GM21390 (cell line): ENCODE results near the gene B4GALT3.
"Not testable (repeated sequence)": the region's sequence is repeated elsewhere in the genome, so short reads cannot be mapped to it uniquely, and the experiment has no call there.

Source experiments
- ATAC-seq: cut with Tn5 transposase; IDR thresholded peaks from one replicate; pipeline ENCODE4 v1.9.1; 2021; ENCODE audit not compliant: unreplicated experiment

Gene B4GALT3

DNA sequence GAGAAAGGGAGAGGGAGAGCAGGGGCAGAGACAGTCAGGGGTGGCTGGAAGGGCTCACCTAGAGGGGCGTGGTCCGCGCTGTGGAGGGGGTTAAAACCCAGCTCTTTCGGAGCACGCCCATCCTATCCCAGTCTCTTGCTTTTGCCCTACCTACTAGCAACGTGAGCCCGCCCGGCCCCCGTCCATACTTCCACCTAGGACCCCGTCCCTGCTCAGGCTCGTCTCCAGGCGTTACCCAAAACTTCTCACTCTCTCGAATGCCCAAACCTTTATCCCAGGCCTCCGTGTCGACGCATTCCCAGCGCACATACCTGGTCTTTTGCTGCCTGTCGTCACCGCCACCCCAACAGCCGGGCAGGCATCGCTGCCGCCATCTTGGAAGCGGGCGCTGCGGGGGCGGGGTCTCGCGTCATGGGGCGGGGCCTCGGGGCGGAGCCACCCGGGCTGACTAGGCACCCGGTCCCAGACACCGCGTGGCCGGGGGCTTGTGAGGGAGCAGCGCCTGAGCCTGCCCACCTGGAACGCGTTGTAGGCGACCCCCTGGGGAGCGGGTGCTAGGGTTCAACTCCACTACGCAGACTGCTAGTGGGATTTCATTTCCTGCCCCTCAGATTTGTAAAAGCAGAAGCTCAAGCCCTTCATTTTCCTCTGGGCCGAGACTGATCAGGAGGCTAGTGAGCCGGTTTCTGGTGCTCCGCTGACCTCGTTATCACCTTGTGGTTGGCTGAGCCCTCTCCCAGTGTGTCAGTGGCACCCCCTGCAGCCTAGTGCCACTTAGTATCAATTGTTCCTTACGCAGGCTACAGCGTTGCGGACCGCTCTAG lies at the start of gene B4GALT3:
Gene B4GALT3, minus strand, starts transcription at position 396 of the 824 bp plus-strand sequence. CDS start 1,447 bp downstream, outside the sequence.
- peak; percentile 81 for ATAC-seq

DNA sequence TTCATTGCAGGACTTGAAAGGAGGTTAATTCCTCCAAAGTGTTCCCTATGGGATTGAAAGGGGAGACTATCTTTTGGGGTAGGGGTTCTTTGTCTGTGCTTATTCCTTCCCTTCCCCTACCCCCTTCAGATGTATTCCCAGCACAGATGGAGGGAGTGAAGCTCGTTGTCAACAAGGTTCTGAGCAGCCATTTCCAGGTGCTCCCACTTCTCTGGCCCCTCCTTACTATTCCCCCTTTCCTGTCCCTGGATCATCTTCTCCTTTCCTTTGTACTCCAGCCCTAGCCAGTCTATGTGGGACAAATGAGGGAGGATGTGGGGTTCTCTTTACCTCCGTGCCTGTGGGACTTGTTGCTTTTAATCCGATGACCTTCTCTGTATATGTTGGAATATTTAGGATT lies 49.5 kb upstream of the B4GALT3 start:
- ATAC-seq: no peak

DNA sequence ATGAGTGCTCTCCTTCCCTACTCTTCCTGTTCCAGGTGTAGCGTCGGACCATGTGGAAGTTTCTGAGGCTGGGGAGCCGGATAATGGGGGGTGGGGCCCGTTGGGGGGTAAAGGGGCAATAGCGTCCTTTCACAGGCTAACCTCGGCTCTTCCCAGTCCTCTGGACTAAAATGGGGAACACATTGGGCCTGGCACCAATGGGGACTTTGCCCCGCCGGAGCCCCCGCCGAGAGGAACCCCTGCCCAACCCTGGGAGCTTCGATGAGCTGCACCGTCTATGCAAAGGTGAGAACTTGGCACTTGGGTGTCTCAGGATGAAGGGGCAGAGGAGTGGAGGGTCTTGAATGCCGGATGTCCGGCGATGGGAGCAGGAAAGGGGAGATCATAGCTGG lies 49.0 kb upstream of the B4GALT3 start:
- ATAC-seq: no peak

DNA sequence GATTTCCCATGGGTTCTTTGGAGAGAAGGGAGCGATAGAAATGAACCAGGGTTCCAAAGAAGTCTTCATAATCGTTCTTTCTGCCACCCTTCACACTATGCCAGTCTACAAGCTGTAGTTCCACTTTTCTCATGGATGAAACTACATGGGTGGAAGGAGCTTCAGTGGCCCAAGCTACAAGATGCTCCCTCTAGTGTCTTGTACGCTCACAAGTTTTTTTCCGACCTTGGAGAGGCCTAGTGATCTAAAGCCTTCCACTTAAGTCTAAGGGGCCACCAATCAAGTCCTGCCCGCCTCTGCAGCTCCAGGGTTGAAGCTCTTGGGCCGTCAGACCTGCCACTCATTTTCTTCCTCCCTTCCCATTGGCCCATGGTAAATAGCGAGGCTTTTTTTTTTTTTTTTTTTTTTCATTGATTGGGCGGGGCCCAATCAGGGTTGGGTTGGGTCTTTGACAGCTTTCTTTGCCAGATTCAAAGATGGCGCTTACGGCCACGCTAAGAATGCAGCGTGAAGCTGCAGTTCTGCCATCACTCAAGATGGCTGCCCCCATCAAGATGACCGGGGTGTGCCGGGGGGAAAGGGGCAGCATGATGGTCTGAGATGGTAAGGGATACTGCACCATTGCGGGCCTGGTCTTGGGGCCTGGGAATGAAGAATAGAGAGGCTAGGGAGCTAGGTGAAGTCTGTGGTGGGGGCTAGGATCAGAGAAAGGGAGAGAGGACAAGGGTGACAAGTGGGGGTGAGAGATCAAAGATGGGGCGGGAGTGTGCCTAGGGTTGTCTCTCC lies 48.4 kb upstream of the B4GALT3 start, which contains the start of gene TOMM40L:
Gene TOMM40L, plus strand, starts transcription at position 527 of the 786 bp plus-strand sequence. CDS start 430 bp downstream, outside the sequence.
- ATAC-seq: peak; percentile 92

DNA sequence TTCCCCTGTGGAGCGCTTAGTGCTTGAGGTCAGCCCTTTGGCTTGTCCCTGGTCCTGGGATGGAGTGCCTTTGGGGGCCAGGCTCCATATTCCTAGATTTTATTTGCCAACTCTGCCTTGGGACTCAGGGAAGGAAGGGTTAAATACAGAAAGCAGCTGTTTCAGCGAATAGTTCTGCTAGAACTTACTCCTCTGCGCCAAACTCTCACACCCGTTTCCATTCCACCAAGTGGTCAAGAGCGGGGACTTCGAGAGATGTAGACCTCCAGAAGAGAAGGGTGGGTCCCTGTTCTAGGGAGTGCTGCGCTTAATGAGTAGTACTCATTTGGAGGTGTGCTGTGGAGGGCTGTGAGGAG lies 47.8 kb upstream of the B4GALT3 start:
- ATAC-seq: no peak

DNA sequence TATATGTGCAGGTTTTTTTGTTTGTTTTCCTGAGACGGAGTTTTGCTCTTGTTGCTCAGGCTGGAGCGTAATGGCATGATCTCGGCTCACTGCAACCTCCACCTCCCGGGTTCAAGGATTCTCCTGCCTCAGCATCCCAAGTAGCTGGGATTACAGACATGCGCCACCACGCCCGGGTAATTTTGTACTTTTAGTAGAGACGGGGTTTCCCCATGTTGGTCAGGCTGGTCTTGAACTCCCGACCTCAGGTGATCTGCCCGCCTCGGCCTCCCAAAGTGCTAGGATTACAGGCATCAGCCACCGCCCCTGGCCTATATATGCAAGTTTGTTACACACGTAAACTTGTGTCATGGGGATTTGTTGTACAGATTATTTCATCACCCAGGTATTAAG lies 47.4 kb upstream of the B4GALT3 start:
- not testable (repeated sequence) for ATAC-seq

DNA sequence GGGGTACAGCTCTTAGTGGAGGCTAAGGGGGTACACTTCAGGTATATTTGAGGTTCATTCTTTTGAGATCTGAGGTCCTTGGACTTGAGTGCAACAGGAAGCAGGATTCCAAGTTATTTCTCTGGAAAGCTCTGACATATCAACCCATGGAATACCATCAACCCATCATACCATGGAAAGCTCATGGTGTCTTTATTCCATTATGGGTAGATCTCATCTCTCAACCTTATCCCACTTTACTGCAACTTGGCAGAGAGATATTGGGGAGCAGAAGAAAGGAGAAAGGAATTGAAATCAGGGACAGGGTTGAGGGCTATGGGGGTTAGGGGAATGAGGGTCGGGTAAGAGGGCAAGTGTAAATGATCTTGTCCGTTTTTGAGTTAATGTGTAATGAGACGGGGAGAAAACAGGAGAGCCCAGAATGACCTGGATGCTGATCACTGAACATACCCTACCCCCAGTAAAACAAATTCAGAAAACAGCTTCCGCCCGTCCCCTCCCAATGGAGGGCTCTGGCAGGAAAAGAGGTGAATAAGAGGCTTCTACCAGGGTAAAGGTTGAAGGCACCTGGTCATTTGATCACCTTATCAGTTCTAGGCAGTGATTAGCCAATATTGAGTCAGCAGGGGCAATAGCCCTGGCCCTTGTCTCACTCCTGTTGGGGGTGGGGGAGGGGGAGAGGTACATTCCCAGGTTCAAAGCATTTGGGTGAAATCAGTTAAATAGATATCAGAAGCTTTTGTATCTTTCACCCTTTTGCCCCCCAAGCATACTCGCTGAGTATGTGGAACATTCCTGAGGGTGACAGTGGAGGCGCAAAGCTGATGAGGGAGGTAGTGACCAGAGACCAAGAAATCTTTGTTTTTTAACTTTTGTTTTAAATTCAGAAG lies 46.7 kb upstream of the B4GALT3 start:
- no peak for ATAC-seq

DNA sequence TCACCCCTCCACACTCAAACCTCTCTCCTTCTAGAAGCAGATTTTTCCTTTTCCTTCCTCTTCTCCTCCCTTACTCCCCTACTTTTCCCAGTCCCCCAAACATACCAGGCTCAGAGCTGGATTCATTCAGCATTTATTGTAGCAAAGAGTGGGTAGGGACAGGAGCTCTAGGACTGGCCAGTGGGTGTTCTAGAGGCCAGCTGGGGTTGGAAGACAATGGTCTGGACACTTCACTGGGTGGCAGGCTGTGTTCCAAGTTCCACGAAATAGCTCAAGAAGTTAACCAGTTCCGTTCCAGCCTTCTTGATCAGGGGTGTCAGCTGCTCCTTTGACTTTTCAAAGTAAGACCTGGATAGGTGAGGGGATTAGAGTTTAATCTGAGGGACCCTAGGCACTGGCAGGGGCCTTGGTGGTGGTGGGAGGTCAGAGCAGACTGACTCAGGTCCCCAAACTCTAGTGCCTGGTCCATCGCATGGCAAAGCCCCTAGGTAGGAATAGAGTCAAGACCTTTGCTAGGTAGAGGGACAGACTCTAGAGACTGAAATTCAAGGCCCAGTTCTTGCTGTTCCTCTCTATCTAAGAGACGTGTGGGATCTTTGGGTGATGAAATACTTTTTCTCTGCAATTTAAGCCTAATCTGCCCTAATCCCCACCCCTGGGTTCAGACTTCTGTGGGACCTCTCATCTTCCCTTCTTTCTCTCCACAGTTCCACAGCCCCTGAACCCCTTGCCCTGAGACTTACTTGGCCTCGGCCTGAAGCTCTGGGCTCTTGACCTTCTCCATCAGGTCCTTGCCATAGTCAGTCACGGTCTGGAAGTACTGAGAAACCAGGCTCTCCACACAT lies 45.1 kb upstream of the B4GALT3 start:
- ATAC-seq: no peak

DNA sequence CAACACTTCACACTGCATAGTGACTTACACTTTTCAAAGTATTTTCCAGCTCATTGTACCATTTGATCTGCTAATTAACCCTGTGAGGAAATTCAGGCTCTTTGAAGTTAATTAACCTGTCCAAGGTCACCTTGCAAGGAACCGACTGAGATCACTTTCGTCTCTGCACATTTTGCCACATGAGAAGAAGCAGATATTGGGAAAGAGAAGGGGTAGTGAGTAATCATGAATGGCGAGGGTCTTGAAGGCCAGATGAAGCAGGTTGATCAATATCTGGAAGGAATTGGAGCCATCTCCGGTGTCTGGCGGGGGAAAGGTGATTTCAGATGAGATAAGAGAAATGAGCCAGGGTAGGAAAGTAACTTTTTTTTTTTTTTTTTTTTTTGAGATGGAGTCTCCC lies 42.7 kb upstream of the B4GALT3 start:
- no peak for ATAC-seq

DNA sequence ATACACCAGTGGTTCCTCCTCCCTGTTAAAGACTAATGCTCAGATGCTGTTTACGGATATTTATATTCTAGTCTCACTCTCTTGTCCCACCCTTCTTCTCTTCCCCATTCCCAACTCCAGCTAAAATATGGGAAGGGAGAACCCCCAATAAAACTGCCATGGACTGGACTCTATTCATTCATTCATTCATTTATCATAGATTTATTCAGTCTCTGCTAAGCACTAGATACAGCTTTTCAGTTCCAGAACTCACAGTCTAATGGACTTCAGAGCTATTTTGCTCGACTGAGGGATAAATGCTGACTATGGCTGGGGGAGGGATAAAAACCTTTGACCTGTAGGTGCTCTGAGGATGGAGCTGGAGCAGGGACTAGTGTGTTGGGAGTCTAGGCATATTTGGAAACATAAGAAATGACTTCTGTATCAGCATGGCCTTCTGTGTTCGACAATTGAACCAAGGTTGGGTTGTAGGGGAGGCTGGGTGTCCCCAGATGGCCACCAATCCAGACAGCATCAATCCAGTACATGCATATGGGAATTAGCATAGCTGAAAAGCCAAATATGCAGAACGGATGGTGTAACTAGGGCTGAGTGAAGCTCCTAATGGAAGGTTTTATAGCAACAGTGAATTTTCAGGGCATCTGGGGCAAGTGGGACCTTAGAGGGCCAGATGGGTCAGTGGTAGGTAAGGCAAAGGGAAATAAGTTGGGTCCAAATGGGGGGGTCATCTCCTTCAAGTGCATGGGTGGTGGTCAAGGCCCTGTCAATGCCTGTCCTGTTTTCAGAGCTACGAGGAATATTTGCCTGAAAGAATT lies 42.0 kb upstream of the B4GALT3 start:
- no peak for ATAC-seq

DNA sequence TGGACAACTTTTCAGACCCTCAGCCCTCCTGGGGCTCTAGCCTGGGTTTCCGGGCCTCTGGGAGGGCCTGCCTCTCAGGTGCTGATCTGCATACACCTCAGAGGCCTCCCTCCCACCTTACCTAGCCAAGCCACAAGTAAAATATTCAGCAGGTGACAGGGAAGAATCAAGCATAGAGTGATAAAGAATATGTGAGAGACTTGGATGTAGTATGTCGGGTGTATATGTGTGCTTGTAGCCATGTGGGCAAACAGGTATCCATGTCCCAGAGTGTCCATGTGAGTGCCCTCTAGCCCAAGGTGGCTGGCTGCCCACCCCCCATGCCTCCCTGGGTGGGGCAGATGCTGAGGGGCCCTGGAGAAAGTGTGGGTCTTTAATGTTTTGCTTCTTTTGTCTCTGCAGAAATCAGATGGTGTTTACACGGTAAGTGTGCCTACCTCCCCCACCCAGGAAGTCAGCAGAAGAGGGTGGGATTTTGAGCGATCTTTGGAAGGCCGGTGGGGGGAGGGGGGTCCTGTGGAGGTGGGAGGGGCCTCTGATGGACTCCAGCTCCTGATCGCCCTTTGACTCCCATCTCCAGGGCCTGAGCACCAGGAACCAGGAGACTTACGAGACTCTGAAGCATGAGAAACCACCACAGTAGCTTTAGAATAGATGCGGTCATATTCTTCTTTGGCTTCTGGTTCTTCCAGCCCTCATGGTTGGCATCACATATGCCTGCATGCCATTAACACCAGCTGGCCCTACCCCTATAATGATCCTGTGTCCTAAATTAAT lies 41.2 kb upstream of the B4GALT3 start:
- no peak for ATAC-seq

DNA sequence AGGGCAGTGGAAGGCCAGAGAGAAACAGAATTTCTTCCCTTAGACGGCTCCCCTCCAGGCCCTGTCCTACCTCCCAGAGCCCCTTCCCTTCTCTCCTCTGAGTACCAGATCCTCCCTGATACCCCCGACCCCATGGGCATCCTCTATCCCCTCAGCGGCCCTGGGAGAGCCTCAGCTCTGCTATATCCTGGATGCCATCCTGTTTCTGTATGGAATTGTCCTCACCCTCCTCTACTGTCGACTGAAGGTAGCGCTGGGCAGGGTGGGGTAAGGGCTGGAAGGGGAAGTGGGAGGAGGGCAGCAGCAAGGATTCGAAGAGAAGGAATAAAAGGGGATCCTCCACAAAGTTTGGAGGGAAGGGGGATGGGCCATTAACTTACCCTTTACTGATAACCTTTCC lies 40.5 kb upstream of the B4GALT3 start:
- ATAC-seq: no peak

DNA sequence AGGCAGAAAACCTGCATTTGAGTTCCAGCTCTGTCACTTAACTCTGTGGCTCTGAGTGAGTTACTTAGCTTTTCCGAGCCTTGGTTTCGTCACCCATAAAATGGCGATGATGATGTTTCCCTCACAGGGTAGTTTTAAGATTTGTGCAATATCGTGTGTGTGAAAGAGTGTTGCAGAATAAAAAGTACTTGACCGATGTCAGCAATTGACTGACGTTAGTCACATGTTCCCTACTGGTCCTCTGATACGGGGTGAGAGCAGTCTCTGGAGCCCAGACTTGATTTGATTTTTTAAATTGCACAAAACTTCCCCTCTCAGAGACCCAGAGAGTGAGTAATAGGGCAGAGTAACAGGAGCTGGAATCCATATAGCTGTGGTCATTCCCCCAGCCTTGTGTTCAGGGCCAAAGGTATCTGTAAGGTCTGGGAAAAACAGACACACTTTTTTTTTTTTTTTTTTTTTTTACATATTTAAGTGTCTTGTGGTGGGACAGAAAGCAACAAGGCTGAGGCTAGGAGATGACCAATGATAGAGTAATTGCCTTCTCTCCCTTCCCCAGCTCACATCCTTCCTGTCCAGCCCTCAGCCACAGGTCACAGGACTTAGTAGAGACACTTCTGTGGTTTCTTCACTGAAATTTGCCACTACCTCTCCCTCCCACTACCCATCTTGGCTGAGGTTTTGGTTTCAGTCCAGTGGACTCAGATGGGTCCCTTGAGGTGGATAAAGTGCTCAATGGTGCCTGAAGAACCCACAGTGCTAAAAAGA lies 39.8 kb upstream of the B4GALT3 start:
- ATAC-seq: peak; percentile 81

DNA sequence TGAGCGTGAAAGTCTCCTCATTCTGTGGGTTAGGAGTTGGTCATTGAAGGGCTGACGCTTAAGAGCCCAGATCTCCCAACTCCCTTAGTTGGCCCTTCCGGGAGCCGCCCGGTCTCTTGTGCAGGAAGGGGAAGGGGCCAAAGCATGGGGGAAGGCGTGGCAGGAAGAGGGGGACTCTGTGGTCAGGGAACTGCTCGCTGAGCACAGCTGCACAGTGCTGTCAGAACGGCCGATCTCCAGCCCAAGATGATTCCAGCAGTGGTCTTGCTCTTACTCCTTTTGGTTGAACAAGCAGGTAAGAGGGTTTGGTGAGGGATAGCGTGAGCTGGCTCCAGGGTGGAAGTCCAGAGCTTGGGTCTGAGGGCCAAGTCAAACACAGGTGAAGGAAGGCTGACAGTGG lies 37.8 kb upstream of the B4GALT3 start, which contains the start of gene FCER1G:
Gene FCER1G, plus strand, starts transcription at position 220 of the 400 bp plus-strand sequence. Its CDS starts 27 bp downstream, at position 247.
- ATAC-seq: no peak

DNA sequence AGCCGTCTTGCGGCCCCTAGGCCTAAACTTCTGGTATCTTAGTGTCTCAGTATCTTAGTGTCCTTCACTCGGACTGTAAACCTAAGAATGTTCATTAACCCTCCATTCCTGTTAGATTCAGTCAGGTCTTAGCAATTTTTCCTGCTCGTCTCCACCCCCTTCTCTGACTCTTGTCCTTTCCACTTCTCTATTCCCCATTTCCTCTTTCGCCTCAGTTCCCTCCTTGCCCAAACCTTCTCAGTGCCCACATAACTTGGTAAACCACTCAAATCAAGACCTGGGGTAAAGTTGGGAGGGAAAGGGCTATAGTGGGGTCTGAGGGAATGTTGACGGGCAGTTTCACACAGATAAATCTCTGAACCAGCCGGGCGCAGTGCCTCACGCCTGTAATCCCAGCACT lies 37.1 kb upstream of the B4GALT3 start:
- no peak for ATAC-seq

DNA sequence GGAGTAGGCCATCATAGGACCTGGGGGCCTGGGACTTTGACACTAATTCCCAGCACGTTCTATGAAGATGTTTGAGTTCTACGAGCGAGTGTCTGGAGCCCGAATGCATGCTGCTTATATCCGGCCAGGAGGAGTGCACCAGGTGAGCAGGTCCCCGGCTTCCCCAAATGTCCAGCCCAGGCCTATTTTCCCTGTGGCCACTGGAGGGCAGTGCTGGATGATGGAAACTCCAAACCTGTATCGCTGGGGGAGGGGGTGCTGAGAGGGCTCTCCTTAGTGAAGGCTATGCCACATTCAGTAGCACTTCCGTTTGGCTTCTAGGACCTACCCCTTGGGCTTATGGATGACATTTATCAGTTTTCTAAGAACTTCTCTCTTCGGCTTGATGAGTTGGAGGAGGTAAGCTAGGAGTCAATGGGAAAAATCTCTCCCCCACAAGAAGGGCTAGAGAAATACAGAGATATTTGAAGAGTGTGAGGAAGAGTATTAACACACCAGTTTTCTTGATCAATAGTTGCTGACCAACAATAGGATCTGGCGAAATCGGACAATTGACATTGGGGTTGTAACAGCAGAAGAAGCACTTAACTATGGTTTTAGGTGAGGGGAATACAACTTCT lies 32.6 kb upstream of the B4GALT3 start:
- ATAC-seq: no peak

DNA sequence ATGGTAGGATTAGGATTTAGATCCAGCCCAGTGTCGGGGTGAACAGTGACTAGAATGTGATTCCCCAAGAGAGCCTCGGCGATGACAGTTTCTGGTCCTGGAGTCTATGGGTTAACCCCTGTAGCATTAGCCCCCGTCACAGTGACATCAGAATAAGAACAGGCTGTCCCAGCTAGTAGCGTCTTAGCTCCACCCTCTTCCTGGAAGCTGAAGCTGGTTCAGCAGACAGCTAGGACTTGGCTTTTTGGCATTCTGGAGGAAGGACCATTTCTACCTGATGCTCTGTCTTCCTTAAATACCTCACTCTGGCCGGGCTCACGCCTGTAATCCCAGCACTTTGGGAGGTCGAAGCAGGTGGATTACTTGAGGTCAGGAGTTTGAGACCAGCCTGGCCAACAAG lies 29.9 kb upstream of the B4GALT3 start:
- ATAC-seq: no peak
